Breast epithelium (tissue), 3 donors: ENCODE measurements around the gene UBE3D.

Source experiments
- POLR2AphosphoS5 ChIP-seq, 3 donors: sonication (generic); formaldehyde crosslinking; IDR thresholded peaks; one replicate each; pipeline ENCODE4 v1.6.1; 2017; ENCODE audit warnings: antibody characterized with exemption in 3 of 3
- TF ChIP-seq, protein P1 (sequence below), 3 donors: fragments of 450-650 bp; IDR thresholded peaks; one replicate each; pipeline ENCODE4 v1.5.1; 2016 to 2017; ENCODE audit warnings: antibody characterized with exemption in 3 of 3, mild to moderate bottlenecking in 3 of 3, moderate library complexity in 3 of 3

DNA sequence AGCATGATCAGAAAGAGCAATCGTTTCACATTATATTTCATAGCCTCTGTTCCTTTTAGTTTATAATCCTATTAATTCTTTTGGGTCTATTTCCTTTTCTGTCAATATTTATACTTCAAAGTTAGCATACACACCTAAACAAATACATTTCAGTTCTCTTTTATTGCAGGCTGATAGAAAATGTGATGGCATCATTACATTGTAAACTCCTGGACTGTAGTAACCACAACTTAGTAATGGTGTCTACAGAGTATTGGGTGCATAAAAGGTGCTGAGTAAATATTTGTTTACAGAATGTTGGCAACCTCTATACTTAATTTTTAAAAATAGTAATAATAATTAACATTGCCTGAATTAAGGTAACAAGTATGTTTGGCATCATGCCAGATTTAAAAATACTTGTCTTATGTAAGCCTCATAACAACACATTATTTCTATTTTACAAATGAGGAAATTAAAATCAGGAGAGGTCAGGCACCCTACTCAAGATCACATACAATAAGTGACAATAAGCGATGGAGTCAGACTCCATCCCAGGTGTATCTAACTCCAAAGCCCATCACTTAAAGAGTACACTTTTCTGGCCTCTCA is 195.0 kb downstream of the UBE3D start:
- TF ChIP-seq, protein P1, sequence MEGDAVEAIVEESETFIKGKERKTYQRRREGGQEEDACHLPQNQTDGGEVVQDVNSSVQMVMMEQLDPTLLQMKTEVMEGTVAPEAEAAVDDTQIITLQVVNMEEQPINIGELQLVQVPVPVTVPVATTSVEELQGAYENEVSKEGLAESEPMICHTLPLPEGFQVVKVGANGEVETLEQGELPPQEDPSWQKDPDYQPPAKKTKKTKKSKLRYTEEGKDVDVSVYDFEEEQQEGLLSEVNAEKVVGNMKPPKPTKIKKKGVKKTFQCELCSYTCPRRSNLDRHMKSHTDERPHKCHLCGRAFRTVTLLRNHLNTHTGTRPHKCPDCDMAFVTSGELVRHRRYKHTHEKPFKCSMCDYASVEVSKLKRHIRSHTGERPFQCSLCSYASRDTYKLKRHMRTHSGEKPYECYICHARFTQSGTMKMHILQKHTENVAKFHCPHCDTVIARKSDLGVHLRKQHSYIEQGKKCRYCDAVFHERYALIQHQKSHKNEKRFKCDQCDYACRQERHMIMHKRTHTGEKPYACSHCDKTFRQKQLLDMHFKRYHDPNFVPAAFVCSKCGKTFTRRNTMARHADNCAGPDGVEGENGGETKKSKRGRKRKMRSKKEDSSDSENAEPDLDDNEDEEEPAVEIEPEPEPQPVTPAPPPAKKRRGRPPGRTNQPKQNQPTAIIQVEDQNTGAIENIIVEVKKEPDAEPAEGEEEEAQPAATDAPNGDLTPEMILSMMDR (IDR thresholded peaks at IDR 0.05): no peak
- no peak for TF ChIP-seq POLR2AphosphoS5 (IDR thresholded peaks at IDR 0.05)
